ENCODE results near the gene DNAI7.

DNA sequence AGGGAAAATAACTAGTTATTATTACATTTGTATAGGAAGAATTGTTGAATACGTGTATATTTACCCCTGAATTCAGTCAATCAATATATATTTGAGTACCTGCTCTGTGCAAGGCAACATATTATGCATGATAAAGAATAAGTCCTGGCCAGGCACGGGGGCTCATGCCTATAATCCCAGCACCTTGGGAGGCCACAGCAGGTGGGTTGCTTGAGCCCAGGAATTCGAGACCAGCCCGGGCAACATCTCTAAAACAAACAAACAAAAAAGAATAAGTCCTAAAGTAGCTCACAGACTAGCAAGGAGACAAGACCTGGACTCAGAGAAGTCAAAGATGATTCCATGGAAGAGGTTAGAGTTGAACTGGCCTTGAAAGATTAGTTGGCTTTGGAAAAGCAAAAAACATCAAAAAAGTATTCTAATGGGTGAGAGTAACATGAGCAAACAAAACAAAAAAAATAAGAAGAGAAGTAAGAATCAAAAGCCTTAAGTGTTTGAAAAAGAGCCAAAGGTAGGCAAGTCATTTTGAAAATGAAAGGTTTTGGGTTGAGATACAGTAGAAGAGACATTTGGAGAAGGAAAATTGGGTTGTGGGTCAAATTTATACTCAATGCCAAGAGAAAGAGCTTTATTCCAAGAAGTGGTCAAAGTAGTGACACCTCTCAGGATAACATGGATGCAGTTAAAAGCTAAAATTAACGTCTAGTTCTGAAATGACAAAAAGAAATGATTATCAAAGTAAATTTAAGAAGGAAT lies 130.9 kb downstream of the DNAI7 start:
- no peak for TF ChIP-seq YY1 (IDR thresholded peaks at IDR 0.05; ENCODE audit: insufficient read depth, insufficient read length)
- TF ChIP-seq SUZ12 (IDR thresholded peaks at IDR 0.05; ENCODE audit: extremely low read depth, insufficient read depth, insufficient read length): no peak
- no peak for TF ChIP-seq ZNF274 (IDR thresholded peaks at IDR 0.05; ENCODE audit: low read depth, low read length)
